IPS-18a (cell line): ENCODE measurements around the gene LAMA5.
"Not testable (repeated sequence)": the region's sequence is repeated elsewhere in the genome, so short reads cannot be mapped to it uniquely, and the experiment has no call there.

Experiments used
- H3K27ac ChIP-seq: one replicate; pipeline ENCODE4 v1.5.1; 2013; ENCODE audit warnings: low read length
- H3K27me3 ChIP-seq: one replicate; pipeline ENCODE4 v1.6.1; 2013; ENCODE audit warnings: mild to moderate bottlenecking, low read length; ENCODE audit not compliant: control insufficient read depth, insufficient read depth
- H3K36me3 ChIP-seq: one replicate; pipeline ENCODE4 v1.6.1; 2013; ENCODE audit warnings: low read depth, low read length; ENCODE audit not compliant: control insufficient read depth
- H3K4me1 ChIP-seq: one replicate; pipeline ENCODE4 v1.6.1; 2013; ENCODE audit warnings: low read depth, low read length; ENCODE audit not compliant: control insufficient read depth
- H3K4me3 ChIP-seq: one replicate; pipeline ENCODE4 v1.5.1; 2013; ENCODE audit warnings: low read length
- H3K9ac ChIP-seq: one replicate; pipeline ENCODE4 v1.6.1; 2013; ENCODE audit warnings: mild to moderate bottlenecking, low read length, moderate library complexity
- H3K9me3 ChIP-seq: one replicate; pipeline ENCODE4 v1.6.1; 2013; ENCODE audit warnings: low read depth, low read length; ENCODE audit not compliant: control insufficient read depth

The LAMA5 gene

DNA sequence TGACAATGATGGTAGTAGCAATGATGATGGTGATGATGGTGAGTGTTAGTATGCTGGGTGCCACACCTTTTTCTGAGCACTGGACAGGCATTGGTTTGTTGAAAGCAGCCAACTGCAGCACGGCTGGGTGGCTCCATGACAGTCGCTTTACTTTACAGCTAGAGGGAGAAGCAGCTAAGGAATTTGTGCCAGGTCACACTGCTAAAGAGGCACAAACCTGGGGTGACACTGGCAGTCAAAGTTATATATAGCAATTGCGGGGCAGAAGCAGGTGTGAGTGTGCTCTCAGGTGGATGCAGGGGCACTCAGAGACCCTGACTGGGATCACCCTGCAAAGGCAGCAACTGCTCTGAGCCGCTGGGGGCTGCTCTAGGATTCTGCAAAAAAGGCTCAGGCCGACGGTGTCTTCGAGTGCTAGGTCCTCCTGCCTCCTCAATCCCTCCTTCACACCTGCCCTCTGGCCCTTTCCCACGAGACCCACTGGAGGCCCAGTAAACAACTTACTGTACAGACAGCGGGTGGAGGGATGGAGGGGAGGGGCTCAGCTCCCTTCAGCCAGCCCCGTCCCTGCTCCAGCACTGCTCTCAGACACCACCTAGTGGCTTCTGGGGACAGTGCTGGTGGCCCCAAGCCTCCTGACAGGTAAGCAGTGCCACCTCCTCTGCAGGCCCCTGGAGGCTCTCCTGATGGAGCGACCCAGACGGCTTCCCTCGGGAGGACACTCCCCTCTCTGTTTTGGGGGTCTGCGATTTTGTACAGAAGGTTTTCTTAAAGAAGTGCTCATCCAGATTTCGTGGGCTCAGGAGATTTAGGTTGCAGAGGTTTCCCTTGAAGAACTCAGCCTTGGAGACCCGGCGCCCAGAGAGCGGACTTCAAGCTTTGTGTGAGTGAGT, 15.4 kb upstream of the LAMA5 start:
- no peak overlapping the region for H3K9ac ChIP-seq
- H3K27ac ChIP-seq, result no peak overlapping the region
- peaks cover 3% of the 10 kb centered on the region for H3K4me1 ChIP-seq
- H3K9me3 ChIP-seq, result no peaks in the 10 kb centered on the region
- H3K36me3 ChIP-seq, result peaks cover 6% of the 10 kb centered on the region
- H3K4me3 ChIP-seq, result no peak overlapping the region
- H3K27me3 ChIP-seq, result no peaks in the 10 kb centered on the region

DNA sequence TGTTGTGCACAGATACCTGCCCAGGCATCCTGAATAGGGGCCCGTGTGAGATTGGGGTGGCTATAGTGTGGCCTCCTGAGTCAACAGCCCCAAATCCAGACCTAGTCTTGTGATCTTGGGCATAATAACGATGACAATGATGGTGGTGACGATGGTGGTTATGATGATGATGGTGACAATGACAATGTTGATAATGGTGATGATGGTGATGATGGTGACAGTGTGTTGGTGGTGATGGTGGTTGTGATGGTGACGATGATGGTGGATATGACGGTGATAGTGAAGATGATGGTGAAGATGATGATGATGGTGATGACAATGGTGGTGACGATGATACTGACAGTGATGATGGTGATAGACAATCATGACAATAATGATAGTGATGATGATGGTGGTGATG, 14.7 kb upstream of the LAMA5 start:
- Histone ChIP-seq H3K9me3 (no peaks in the 10 kb centered on the region), H3K4me3 (no peak overlapping the region), H3K27me3 (no peaks in the 10 kb centered on the region), H3K9ac (no peak overlapping the region), H3K27ac (no peak overlapping the region), H3K36me3 (peaks cover 6% of the 10 kb centered on the region), H3K4me1 (peaks cover 11% of the 10 kb centered on the region)

GRCh38 chr20:62381202-62381797, 14.2 kb upstream of the LAMA5 start:
- Histone ChIP-seq H3K27me3 (no peaks in the 10 kb centered on the region), H3K27ac (no peak overlapping the region), H3K4me3 (no peak overlapping the region), H3K9me3 (no peaks in the 10 kb centered on the region), H3K4me1 (peaks cover 14% of the 10 kb centered on the region), H3K36me3 (peaks cover 6% of the 10 kb centered on the region), H3K9ac (no peak overlapping the region)

DNA sequence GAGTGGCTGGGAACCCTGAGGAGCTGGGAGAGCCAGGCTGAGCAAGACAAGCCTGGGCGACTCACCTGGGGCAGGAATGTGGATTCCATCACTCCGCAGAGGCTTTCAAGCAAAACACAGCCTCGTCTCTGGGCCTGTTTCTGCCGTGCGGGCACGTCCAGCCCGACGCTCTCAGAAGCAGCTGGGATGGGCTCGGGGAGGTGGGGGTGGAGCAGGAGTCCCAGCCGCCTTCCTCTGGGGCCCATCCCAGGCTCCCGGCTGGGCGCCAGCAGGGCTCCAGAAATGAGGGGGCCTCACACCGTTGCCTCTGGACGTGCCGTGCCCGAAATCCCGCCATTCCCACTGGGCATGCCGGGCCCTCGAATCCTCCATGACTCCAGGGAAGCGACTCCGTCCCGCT, 11.1 kb upstream of the LAMA5 start:
- no peak overlapping the region for H3K9ac ChIP-seq
- H3K27ac ChIP-seq, result no peak overlapping the region
- H3K36me3 ChIP-seq, result peaks cover 6% of the 10 kb centered on the region
- H3K27me3 ChIP-seq, result no peaks in the 10 kb centered on the region
- peaks cover 22% of the 10 kb centered on the region for H3K4me1 ChIP-seq
- H3K4me3 ChIP-seq, result no peak overlapping the region
- no peaks in the 10 kb centered on the region for H3K9me3 ChIP-seq

DNA sequence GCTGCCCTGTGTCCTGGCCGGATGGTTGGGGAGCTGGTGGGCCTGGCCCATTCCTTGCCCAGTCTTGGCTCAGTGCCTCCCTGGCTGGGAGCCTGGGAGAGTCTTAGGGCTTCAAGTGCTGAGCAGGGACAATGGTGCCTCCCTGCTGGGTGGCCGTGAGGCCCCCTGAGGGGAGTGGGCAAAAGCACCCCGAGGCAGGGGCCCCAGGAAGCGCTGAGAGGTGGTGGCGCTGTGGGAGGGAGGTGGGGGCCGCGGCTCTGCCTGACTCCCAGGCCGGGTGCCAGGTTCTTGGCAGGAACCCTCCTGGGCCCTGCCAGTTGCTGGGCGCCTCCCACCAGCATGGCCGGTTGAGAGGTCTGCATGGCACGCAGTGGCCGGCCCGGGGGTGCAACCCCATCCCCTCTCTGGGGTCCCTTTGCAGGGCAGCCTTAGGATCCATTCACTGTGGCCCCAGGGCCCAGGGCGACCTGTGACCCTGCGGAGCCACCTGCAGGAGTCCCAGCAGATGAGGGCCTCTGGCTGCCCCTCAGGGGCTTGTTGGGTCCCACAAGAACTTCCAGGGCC, 10.6 kb upstream of the LAMA5 start:
- no peak overlapping the region for H3K4me3 ChIP-seq
- peaks cover 22% of the 10 kb centered on the region for H3K4me1 ChIP-seq
- H3K36me3 ChIP-seq, result peaks cover 6% of the 10 kb centered on the region

DNA sequence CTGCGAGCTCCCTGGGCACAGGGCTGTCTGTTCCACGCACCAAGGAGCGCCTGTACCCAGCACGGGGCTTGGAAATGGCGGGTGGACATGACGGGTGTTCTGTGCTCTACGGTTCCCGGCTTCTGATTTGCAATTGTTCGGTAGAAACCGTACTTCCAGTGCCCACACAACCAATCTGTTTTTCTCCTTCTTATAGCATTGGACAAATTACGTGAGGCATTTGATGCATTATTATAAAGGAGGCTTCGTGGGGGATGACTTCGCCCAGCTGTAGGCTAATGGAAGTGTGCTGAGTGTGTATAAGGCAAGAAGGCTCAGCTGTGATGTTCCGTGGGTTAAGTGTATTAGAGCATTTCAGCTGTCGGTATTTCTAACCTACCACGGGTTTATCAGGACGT, 10.0 kb upstream of the LAMA5 start:
- no peak overlapping the region for H3K4me3 ChIP-seq
- no peaks in the 10 kb centered on the region for H3K27me3 ChIP-seq
- H3K4me1 ChIP-seq, result peaks cover 22% of the 10 kb centered on the region
- no peak overlapping the region for H3K9ac ChIP-seq
- no peaks in the 10 kb centered on the region for H3K9me3 ChIP-seq
- peaks cover 5% of the 10 kb centered on the region for H3K36me3 ChIP-seq
- peak overlapping the region; percentile 24 for H3K27ac ChIP-seq

More for the DNA sequence above, 10.6 kb upstream of the LAMA5 start:
- no peaks in the 10 kb centered on the region for H3K27me3 ChIP-seq
- no peaks in the 10 kb centered on the region for H3K9me3 ChIP-seq
- no peak overlapping the region for H3K9ac ChIP-seq
- H3K27ac ChIP-seq, result no peak overlapping the region

DNA sequence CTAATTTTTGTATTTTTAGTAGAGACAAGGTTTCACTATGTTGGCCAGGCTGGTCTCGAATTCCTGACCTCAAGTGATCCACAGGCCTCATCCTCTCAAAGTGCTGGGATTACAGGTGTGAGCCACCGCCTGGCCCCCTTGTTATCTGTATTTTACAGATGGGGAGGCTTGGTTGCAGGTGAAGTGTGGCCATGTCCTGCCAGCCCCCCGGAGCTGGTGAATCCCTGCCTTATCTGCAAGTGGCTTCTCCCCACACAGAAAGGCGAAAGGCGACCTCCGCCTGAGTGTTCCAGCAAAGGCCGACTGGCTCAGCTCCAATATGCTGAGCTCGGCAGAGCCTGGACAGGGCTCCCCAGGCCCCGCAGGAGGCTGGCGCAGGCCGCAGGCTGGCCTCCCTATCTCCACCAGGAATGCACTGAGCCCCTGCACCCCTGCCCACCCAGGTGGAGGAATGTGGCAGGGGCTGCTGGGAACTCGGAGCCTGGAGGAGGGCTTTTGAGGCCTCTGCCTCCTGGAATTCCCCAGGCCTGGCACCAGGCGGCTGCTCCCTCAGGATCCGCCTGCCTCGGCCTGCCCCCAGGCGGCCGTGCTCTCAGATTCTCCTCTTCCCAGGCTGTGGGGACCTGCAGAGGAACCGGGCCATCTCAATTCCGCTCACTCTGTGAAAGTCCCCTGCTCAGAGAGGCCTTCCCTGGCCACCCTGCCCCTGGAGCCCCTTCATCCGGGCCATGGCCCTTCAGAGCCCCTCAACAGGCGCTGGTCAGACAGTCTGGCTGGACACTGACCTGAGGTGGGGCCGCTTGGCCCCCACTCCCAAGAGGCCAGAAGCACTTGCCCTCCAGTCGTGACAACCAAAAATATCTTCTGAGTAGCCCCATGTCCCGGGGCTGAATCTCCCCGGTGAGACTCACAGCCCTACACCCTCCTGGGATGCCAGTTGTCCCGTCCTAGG, 9.3 kb upstream of the LAMA5 start:
- Histone ChIP-seq H3K4me3 (no peak overlapping the region), H3K4me1 (peaks cover 22% of the 10 kb centered on the region), H3K36me3 (no peaks in the 10 kb centered on the region), H3K27me3 (no peaks in the 10 kb centered on the region), H3K9me3 (no peaks in the 10 kb centered on the region), H3K27ac (peak overlapping the region; percentile 35), H3K9ac (no peak overlapping the region)

GRCh38 chr20:62374331-62375152, 7.4 kb upstream of the LAMA5 start:
- H3K27ac ChIP-seq, result no peak overlapping the region
- H3K36me3 ChIP-seq, result no peaks in the 10 kb centered on the region
- peaks cover 31% of the 10 kb centered on the region for H3K4me1 ChIP-seq
- no peak overlapping the region for H3K9ac ChIP-seq
- H3K4me3 ChIP-seq, result no peak overlapping the region
- H3K9me3 ChIP-seq, result no peaks in the 10 kb centered on the region
- no peaks in the 10 kb centered on the region for H3K27me3 ChIP-seq

DNA sequence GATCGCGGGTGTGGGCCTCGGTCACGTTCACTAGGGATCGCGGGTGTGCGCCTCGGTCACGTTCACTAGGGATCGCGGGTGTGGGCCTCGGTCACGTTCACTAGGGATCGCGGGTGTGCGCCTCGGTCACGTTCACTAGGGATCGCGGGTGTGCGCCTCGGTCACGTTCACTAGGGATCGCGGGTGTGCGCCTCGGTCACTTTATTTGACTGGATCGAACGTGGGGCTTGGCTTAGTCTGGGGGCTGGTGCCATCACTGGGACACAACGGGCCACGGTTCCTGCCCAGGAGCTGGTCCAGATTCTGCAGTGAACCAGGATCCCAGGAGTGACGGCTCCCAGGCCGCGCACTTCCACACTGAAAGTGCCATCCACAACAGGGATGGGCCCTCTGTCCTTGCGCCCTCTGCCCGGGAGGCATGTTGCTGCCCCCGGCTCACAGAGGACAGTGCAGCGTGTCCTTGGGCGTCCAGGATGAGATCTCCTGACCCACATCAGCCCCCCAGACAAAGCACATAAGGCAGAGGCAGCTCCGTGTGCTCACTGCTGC, 6.6 kb upstream of the LAMA5 start:
- not testable (repeated sequence) for H3K27me3 ChIP-seq, H3K27ac ChIP-seq, H3K9me3 ChIP-seq, H3K4me3 ChIP-seq, H3K9ac ChIP-seq, H3K36me3 ChIP-seq
- peaks cover 36% of the 10 kb centered on the region for H3K4me1 ChIP-seq

- H3K4me3 ChIP-seq, result no peak overlapping the region
- peaks cover 44% of the 10 kb centered on the region for H3K4me1 ChIP-seq
- H3K36me3 ChIP-seq, result no peaks in the 10 kb centered on the region
- no peaks in the 10 kb centered on the region for H3K27me3 ChIP-seq
- H3K9me3 ChIP-seq, result no peaks in the 10 kb centered on the region
- H3K27ac ChIP-seq, result no peak overlapping the region
- H3K9ac ChIP-seq, result no peak overlapping the region
Measured at GRCh38 chr20:62372042-62372993, 5.2 kb upstream of the LAMA5 start.
